HG02763 (cell line): ENCODE data around the gene PRRG4.
"Not testable (repeated sequence)": the region's sequence is repeated elsewhere in the genome, so short reads cannot be mapped to it uniquely, and the experiment has no call there.

ENCODE experiments used
- ATAC-seq: cut with Tn5 transposase; IDR thresholded peaks from one replicate; pipeline ENCODE4 v1.9.1; 2021; ENCODE audit warnings: mild to moderate bottlenecking, moderate library complexity; ENCODE audit not compliant: unreplicated experiment

The PRRG4 gene

DNA sequence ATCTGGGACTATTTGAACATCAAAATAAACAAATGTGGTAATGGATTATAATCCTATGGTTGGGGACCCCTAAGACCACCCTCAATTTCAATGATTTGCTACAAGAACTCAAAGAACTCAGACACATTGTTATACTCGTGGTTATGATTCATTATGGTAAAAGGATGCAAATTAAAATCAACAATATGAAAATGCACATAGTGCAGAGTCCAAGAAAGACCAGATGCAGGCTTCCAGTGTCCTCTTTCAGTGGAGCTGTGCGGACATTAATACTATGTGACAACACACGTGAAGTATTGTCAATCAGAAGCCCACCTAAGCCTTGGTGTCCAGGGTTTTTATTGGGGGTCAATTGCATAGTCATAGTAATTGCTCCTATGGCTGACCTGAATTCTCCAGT is 53.7 kb downstream of the PRRG4 start:
- ATAC-seq, result no peak

GRCh38 chr11:32884023-32884422 is 54.3 kb downstream of the PRRG4 start:
- ATAC-seq, result no peak

- no peak for ATAC-seq
Observed at GRCh38 chr11:32884770-32885384, 55.1 kb downstream of the PRRG4 start.

GRCh38 chr11:32885556-32885955 is 55.8 kb downstream of the PRRG4 start:
- no peak for ATAC-seq

DNA sequence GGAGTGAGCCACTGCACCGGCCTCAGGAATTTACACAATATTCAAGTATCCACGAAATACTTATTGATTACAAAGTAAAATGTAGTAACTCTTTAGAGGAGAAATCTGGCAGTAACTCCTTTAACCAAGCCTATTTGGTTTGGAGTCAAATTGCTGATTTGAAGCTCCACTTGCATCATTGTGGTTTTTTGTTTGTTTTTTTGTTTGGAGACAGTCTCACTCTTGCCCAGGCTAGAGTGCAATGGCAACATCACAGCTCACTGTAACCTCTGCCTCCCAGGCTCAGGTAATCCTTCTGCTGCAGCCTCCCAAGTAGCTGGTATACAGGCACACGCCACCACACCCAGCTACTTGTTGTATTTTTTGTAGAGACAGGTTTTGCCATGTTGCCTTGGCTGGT is 56.5 kb downstream of the PRRG4 start:
- ATAC-seq, result no peak

- ATAC-seq, result not testable (repeated sequence)
Observed at GRCh38 chr11:32887707-32888383, 58.1 kb downstream of the PRRG4 start.

DNA sequence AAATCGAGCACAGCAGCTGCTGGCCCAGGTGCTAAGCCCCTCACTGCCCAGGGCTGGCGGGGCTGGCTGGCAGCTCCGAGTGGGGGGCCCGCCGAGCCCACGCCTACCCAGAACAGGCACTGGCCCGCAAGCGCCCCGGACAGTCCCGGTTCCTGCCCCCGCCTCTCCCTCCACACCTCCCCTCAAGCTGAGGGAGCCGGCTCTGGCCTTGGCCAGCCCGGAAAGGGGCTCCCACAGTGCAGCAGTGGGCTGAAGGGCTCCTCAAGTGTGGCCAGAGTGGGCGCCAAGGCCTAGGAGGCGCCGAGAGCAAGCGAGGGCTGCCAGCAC is 58.6 kb downstream of the PRRG4 start:
- ATAC-seq, result not testable (repeated sequence)

DNA sequence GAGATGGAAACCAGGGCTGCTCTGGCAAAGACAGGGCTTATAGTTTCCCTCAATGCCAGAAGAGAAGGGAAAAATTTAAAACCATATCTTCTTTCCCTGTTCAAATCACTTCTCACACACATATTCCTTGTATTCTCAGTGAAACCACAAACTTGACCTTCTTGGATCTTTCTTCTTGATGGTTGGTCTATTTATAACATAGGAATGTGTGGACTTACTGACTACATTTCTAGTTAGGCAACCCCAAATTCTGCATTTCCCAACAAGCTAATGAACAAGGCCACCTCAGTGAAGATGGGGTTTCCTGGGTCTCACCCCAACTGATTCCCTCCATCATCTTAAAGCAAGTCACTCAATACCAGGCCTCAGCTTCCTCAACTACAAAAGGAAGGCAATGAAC is 59.1 kb downstream of the PRRG4 start:
- no peak for ATAC-seq

- no peak for ATAC-seq
Observed at GRCh38 chr11:32890843-32891656, 61.3 kb downstream of the PRRG4 start.

DNA sequence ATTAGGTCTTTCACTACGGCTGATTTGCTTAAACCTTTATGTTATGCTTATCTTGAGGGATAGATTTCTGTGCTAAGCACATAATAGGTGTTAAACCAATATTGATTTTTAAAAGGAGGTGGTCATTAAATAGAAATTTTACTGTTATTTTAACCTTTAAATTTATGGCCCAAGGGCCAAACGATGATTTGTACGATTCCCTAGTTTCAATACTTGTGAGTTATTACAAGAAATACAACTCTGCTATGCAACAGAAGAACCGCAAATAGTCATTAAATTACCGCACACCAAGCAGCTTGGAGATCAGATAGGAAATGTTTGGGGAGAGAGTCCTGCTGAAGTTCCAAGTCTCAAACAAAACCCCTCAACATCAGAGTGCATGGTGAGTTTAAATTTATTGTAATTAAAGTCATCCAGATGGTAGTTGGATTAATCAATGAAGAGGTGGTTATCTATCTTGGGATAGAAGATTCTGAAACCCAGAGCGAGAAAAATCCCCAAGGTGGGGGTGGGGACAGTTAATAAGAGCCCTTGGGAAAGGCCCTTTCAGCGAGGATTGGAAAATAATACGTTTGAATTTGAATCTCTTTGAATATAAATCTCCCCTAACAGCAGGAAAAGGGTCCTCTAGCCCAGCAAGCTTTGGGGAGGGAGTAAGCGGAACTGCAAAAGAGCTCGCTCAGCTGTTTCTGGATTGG is 62.1 kb downstream of the PRRG4 start:
- ATAC-seq, result no peak

- ATAC-seq, result peak; percentile 65
Observed at GRCh38 chr11:32892355-32893092, 62.8 kb downstream of the PRRG4 start, which contains the start of gene QSER1. Gene QSER1 (plus strand): TSS chr11:32892811. CDS start chr11:32893126, 315 bp downstream.

- ATAC-seq, result no peak
Observed at GRCh38 chr11:32893093-32893342, 63.3 kb downstream of the PRRG4 start.

DNA sequence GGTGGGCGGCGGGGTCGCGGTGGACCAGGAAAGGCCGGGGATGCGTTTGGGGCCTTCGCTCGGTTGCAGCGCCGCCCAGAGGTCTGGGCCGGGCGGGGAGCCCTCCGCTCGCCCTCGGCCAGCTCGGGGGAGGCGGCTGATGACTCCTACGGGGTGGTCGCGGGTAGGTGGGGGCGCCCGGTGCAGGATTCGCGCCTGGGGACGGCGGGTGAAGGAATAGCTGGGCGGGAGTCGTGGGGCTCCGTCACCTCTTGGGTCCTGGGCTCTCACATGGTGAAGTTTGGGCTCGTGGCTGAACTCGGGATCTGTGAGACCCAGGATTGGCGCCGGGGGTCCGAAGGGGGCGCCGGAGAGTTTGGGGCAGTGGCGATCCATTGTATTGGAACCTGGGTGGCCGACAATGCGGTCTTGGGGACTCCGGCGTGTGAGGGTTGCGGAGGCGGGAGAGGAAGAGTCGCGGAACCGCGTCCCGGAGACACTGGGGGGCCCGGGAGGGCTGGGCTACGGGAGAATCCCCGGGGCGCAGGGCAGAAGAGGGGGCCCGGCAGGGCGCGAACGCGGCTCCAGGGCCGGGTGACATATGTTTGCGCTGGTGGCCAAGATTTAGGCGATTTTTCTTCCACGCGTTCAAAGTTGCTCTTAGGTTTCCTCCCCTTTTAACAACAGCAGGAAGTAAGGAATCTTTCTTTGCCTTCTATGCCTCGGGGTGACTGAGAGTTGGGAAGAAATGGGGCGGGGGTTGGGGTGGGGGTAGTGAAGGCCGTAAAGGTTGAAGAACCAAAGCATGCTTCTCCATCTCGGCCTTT is 63.8 kb downstream of the PRRG4 start:
- ATAC-seq, result peak; percentile 29

DNA sequence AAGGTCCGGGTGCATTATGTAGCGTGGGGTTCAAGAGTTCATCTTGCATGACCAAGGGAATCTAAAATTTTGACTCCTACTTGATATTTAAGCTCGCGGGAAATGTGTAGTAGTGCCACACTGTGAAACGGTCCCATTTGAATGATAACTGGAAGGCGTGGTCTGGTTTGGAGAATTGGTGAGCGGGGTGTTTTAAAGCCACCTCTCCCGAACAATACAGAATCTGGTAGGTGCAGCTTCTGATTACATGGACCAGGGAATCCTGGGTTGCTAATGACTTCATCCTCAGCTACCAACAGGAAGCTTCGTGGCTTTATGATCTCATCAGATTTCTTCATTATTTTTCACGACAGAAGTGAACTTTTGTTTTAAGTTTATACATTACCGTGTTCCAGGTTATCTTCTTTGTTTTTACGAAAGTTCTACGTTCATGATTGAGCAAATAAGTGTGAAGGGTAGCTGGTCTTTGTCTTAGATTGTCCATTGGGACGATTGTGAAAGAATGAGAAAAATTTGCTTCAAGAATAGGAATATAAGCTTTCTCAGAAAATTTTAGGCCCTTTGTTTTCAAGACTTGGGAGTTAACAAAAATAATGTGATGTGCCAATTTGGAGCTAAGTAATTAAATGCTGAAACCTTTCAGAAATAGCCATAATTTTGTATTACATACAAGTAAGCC is 64.6 kb downstream of the PRRG4 start:
- ATAC-seq, result no peak

- ATAC-seq, result no peak
Observed at GRCh38 chr11:32894921-32895320, 65.2 kb downstream of the PRRG4 start.

GRCh38 chr11:32895471-32895870 is 65.7 kb downstream of the PRRG4 start:
- ATAC-seq, result no peak

DNA sequence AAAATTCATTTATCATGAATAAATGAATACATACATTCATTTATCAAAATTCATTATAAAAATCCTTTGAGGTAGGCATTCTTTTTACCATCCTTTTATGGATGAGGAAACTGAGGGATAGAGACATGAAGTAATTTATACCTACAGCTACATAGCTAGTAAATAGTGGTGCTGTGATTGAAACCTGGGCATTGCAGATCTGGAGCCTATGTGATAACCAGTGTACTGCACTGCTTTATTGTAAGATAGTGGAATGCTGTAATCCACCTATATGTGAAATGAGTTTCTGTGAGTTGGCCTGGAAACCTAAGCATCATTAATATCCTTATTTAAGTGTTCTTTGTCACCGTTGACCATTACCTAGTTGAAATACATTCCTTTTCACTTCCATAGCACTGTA is 67.4 kb downstream of the PRRG4 start:
- ATAC-seq, result no peak

GRCh38 chr11:32899438-32899837 is 69.7 kb downstream of the PRRG4 start:
- peak; percentile 82 for ATAC-seq

DNA sequence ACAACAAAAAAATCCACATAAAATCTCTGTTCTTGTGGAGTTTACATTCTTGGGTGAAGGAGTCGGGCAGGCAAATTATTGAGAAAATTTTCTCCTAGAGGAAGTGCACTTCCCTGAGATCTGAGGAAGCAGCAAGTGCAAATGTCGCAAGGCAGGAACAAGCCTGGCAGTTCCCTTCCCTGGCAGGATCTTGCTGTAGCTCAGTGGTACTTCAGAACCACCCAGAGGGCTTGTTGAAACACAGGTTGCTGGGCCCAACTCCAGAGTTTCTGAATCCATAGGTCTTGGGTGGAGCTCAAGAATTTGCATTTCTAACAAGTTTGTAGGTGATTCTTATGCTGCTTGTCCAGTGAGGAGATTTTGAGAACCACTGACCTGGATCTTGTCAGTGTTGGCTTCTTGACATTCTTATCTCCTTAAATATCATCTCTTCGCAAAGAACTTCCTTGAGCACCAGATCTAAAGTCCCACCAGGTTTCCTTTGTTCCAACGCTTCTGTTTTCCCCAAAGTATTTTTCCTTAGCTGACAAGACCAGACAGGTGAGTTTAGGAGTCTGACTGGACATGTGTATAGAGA is 72.5 kb downstream of the PRRG4 start:
- ATAC-seq, result no peak
